ENCODE measurements around the gene ZNF75A.

- TF ChIP-seq EP300 (IDR thresholded peaks at IDR 0.05) (no peak), MAX (IDR thresholded peaks at IDR 0.05) (no peak), USF2 (IDR thresholded peaks at IDR 0.05) (no peak), FOXS1 (CRISPR knock-in tag; IDR thresholded peaks at IDR 0.05) (no peak), TP53 (CRISPR knock-in tag; IDR thresholded peaks at IDR 0.05) (no peak), POLR2AphosphoS2 (conservative IDR thresholded peaks at IDR 0.05; ENCODE audit: low read length) (no peak)
- TF ChIP-seq, protein P1, sequence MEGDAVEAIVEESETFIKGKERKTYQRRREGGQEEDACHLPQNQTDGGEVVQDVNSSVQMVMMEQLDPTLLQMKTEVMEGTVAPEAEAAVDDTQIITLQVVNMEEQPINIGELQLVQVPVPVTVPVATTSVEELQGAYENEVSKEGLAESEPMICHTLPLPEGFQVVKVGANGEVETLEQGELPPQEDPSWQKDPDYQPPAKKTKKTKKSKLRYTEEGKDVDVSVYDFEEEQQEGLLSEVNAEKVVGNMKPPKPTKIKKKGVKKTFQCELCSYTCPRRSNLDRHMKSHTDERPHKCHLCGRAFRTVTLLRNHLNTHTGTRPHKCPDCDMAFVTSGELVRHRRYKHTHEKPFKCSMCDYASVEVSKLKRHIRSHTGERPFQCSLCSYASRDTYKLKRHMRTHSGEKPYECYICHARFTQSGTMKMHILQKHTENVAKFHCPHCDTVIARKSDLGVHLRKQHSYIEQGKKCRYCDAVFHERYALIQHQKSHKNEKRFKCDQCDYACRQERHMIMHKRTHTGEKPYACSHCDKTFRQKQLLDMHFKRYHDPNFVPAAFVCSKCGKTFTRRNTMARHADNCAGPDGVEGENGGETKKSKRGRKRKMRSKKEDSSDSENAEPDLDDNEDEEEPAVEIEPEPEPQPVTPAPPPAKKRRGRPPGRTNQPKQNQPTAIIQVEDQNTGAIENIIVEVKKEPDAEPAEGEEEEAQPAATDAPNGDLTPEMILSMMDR (IDR thresholded peaks at IDR 0.05), result no peak
Measured at GRCh38 chr16:3328104-3328503, 22.8 kb downstream of the ZNF75A start.

All from A549 (cell line).